ENCODE results near the gene SLC22A23.

The SLC22A23 gene

GRCh38 chr6:3293271-3294155 is 163.3 kb downstream of the SLC22A23 start:
- peaks cover 0 to 32% of the 10 kb centered on the region in 2 experiments; a peak in 1 of 3 replicates for H3K36me3 ChIP-seq (ENCODE audit: control insufficient read depth in 2 of 2, insufficient read depth in 1 of 2, low read length in 2 of 2)
- H3K27ac ChIP-seq (ENCODE audit: extremely low read depth, low read depth, low read length), result no peak overlapping the region
- H3K4me3 ChIP-seq (ENCODE audit: low read depth, low read length), result no peak overlapping the region
- CTCF ChIA-PET, result no interaction called here
- POLR2A ChIA-PET, result no interaction called here
- no peaks in the 10 kb centered on the region for H3K9me3 ChIP-seq (ENCODE audit: control insufficient read depth, insufficient read depth, low read depth, low read length)
- TF ChIP-seq HOXD13 (CRISPR knock-in tag; IDR thresholded peaks at IDR 0.05; ENCODE audit: borderline replicate concordance) (no peak), GLIS1 (tag by site-specific recombination; IDR thresholded peaks at IDR 0.05) (no peak), ZNF514 (tag by site-specific recombination; IDR thresholded peaks at IDR 0.05) (no peak), ZNF155 (tag by site-specific recombination; IDR thresholded peaks at IDR 0.05) (no peak), ZNF354C (tag by site-specific recombination; IDR thresholded peaks at IDR 0.05; ENCODE audit: borderline replicate concordance, low read depth) (no peak), ZBTB8A (tag by site-specific recombination; IDR thresholded peaks at IDR 0.05) (no peak), ZNF157 (tag by site-specific recombination; IDR thresholded peaks at IDR 0.05) (no peak), ZNF18 (tag by site-specific recombination; IDR thresholded peaks at IDR 0.05) (no peak)
- TF ChIP-seq, protein P1, sequence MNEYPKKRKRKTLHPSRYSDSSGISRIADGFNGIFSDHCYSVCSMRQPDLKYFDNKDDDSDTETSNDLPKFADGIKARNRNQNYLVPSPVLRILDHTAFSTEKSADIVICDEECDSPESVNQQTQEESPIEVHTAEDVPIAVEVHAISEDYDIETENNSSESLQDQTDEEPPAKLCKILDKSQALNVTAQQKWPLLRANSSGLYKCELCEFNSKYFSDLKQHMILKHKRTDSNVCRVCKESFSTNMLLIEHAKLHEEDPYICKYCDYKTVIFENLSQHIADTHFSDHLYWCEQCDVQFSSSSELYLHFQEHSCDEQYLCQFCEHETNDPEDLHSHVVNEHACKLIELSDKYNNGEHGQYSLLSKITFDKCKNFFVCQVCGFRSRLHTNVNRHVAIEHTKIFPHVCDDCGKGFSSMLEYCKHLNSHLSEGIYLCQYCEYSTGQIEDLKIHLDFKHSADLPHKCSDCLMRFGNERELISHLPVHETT (tag by site-specific recombination; IDR thresholded peaks at IDR 0.05), result no peak
- TF ChIP-seq, protein P2, sequence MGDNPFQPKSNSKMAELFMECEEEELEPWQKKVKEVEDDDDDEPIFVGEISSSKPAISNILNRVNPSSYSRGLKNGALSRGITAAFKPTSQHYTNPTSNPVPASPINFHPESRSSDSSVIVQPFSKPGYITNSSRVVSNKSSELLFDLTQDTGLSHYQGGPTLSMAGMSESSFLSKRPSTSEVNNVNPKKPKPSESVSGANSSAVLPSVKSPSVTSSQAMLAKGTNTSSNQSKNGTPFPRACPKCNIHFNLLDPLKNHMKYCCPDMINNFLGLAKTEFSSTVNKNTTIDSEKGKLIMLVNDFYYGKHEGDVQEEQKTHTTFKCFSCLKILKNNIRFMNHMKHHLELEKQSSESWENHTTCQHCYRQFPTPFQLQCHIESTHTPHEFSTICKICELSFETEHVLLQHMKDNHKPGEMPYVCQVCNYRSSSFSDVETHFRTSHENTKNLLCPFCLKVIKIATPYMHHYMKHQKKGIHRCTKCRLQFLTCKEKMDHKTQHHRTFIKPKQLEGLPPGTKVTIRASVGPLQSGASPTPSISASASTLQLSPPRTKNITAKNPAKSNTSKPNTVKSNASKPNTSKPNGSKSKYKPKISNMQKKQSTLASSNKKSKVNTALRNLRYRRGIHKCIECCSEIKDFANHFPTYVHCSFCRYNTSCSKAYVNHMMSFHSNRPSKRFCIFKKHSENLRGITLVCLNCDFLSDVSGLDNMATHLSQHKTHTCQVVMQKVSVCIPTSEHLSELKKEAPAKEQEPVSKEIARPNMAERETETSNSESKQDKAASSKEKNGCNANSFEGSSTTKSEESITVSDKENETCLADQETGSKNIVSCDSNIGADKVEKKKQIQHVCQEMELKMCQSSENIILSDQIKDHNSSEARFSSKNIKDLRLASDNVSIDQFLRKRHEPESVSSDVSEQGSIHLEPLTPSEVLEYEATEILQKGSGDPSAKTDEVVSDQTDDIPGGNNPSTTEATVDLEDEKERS (tag by site-specific recombination; IDR thresholded peaks at IDR 0.05), result no peak
- no peaks in the 10 kb centered on the region for H3K4me1 ChIP-seq (ENCODE audit: control insufficient read depth, insufficient read depth, low read length)

DNA sequence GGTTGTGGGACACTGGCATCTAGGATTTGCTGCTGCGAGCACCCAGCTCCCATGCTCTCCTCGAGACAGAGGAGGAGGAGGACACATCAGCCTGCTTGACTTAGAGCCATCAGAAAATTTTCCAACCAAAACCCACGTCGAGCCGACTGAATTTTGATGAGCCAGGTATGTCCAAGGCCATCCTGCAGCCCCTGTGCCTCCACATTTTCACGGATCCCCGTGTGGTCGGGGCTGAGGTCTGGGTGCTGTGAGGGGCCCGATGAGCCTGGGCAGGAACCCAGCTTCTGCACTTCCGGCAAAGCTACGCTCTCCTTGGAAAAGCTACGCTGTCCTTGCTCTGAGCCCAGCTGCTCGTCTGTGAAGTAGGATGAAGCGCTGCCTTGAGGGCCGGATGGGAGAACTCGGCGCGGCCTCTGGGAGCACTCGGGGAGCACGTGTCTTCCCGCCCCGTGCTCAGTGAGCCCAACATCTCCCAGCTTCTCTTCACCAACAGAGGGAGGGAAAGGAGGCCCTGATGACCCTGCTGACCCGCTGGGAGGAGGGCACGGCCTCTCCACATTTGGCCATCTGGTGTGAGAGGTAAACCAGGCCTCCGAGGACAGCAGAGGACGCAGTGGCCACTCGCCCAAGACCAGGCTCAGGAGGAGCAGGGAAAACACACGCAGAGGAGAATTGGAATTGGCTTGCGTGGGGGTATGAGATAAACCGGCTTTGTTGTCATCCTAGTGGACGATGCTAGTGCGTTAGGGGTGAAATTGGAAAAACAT is 164.2 kb downstream of the SLC22A23 start:
- CTCF ChIA-PET, result interaction anchor here (1.4 kb wide), 1 partner anchor 13 kb away, joined by 4 read pairs; no protein-coding TSS in a partner anchor
- H3K4me1 ChIP-seq (ENCODE audit: control insufficient read depth, insufficient read depth, low read length), result no peaks in the 10 kb centered on the region
- TF ChIP-seq AEBP2 (tag by site-specific recombination; IDR thresholded peaks at IDR 0.05; ENCODE audit: borderline replicate concordance) (no peak), PRDM1 (tag by site-specific recombination; IDR thresholded peaks at IDR 0.05) (no peak)
- no peaks in the 10 kb centered on the region for H3K9me3 ChIP-seq (ENCODE audit: control insufficient read depth, insufficient read depth, low read depth, low read length)
- no peak overlapping the region for H3K4me3 ChIP-seq (ENCODE audit: low read depth, low read length)
- POLR2A ChIA-PET, result no interaction called here
- H3K27ac ChIP-seq (ENCODE audit: extremely low read depth, low read depth, low read length), result no peak overlapping the region
- peaks cover 0 to 27% of the 10 kb centered on the region in 2 experiments; a peak in 2 of 3 replicates for H3K36me3 ChIP-seq (ENCODE audit: control insufficient read depth in 2 of 2, insufficient read depth in 1 of 2, low read length in 2 of 2)
